ENCODE results near the gene NRP1. TPM values are rescaled to one million over a fixed set of nuclear protein-coding genes. Genes with fewer than 3 reads are reported as not detected.

NRP1 gene
- total and polyA plus RNA-seq, 2 donors (not counting 3 experiments of a cell fraction or from before 2014, with no cell fraction given): 122 to 306 TPM

- H2AFZ ChIP-seq (ENCODE audit: low read depth, low read length): no peak overlapping the region
- H3K9me1 ChIP-seq (replicated peaks; ENCODE audit: control insufficient read depth, extremely low read depth, insufficient read depth, low read length): no peaks in the 10 kb centered on the region
- TF ChIP-seq GATA2 (IDR thresholded peaks at IDR 0.05; ENCODE audit: insufficient read depth, insufficient read length, low read depth, low read length): no peak
- no peak for TF ChIP-seq CTCF (IDR thresholded peaks at IDR 0.05; ENCODE audit: extremely low read depth in 1 of 2, insufficient read depth in 1 of 2, low read depth in 1 of 2, low read length in 2 of 2)
- no peak for TF ChIP-seq POLR2A (IDR thresholded peaks at IDR 0.05; ENCODE audit: low read depth, low read length)
- TF ChIP-seq FOS (IDR thresholded peaks at IDR 0.05; ENCODE audit: borderline replicate concordance, insufficient read depth, low read length): no peak
- no peak for TF ChIP-seq MAX (IDR thresholded peaks at IDR 0.05; ENCODE audit: insufficient read depth, insufficient read length)
- no peak for TF ChIP-seq POLR2AphosphoS5 (IDR thresholded peaks at IDR 0.05; ENCODE audit: insufficient read depth, low read depth, low read length)
- TF ChIP-seq EZH2 (IDR thresholded peaks at IDR 0.05; ENCODE audit: borderline replicate concordance, low read depth, low read length, severe bottlenecking): no peak
- no peak for TF ChIP-seq JUN (IDR thresholded peaks at IDR 0.05; ENCODE audit: borderline replicate concordance, insufficient read depth, insufficient read length, low read depth)
- TF ChIP-seq MYC (IDR thresholded peaks at IDR 0.05; ENCODE audit: low read depth, low read length): no peak
- no peak overlapping the region for H3K4me2 ChIP-seq (ENCODE audit: insufficient read depth, low read length)
- peaks cover 0 to 8% of the 10 kb centered on the region in 2 experiments for H3K36me3 ChIP-seq (ENCODE audit: control insufficient read depth in 2 of 2, extremely low read depth in 1 of 2, insufficient read depth in 2 of 2, low read length in 2 of 2)
- H3K79me2 ChIP-seq (ENCODE audit: control insufficient read depth, insufficient read depth, low read length): peaks cover 98% of the 10 kb centered on the region
- no peak for FAIRE-seq
- no peak overlapping the region for H3K9ac ChIP-seq (replicated peaks; ENCODE audit: extremely low read depth, insufficient read depth, low read length)
- no peaks in the 10 kb centered on the region for H3K27me3 ChIP-seq (ENCODE audit: control insufficient read depth in 2 of 2, insufficient read depth in 2 of 2, low read length in 2 of 2)
- no peaks in the 10 kb centered on the region for H4K20me1 ChIP-seq (replicated peaks; ENCODE audit: control insufficient read depth, extremely low read depth, insufficient read depth, low read length)
- no peak for DNase-seq (ENCODE audit: low read depth, low spot score)
- ChIA-PET CTCF (no interaction called here), POLR2A (no interaction called here)
- H3K27ac ChIP-seq (ENCODE audit: insufficient read depth, low read depth, low read length): no peak overlapping the region
- H3K4me1 ChIP-seq (ENCODE audit: control insufficient read depth, extremely low read depth, insufficient read depth, low read length): peaks cover 22% of the 10 kb centered on the region
- no peaks in the 10 kb centered on the region for H3K9me3 ChIP-seq (replicated peaks; ENCODE audit: control insufficient read depth, insufficient read depth, low read length)
- dilution Hi-C loops (cut with MboI; ENCODE audit: extremely low pct_ligation_motif_present, low sequenced_read_pairs): no loop called here
- intact Hi-C loops (cut with micrococcal nuclease): no loop called here
- no TSS peak for BruUV-seq (replicated peaks)
- H3K4me3 ChIP-seq (replicated peaks in 1 of 3; ENCODE audit: insufficient read depth in 1 of 3, low read depth in 1 of 3, low read length in 3 of 3): no peak overlapping the region
Observed at GRCh38 chr10:33295851-33296250, 38.6 kb downstream of the NRP1 start.

Measured in endothelial cell of umbilical vein (primary cell).